H9 (cell line): ENCODE results near the gene AIFM1. TPM values are rescaled to one million over a fixed set of nuclear protein-coding genes. Genes with fewer than 3 reads are reported as not detected.

ENCODE experiments used
- DNase-seq: peaks from one replicate; pipeline ENCODE4 v3.0.0-alpha.2; 2017
- H2AFZ ChIP-seq: one replicate; pipeline ENCODE4 v1.6.1; 2013; ENCODE audit warnings: mild to moderate bottlenecking, low read length, control low read depth, moderate library complexity
- H2AK5ac ChIP-seq: 2 replicates; pipeline ENCODE4 v1.6.1; 2013; ENCODE audit warnings: low read length, control low read depth, mixed read lengths; ENCODE audit not compliant: insufficient read length
- H2BK120ac ChIP-seq: one replicate; pipeline ENCODE4 v1.6.1; 2013; ENCODE audit warnings: low read depth, mild to moderate bottlenecking, low read length, control low read depth, inconsistent platforms; ENCODE audit not compliant: poor library complexity, severe bottlenecking
- H2BK12ac ChIP-seq: 2 replicates; pipeline ENCODE4 v1.6.1; 2013; ENCODE audit warnings: low read length, control low read depth, mixed read lengths, low read depth; ENCODE audit not compliant: insufficient read length
- H2BK15ac ChIP-seq: 2 replicates; pipeline ENCODE4 v1.6.1; 2013; ENCODE audit warnings: low read depth, low read length, control low read depth
- H2BK20ac ChIP-seq: one replicate; pipeline ENCODE4 v1.6.1; 2013; ENCODE audit warnings: low read depth, mild to moderate bottlenecking, low read length, control low read depth, inconsistent platforms; ENCODE audit not compliant: poor library complexity, severe bottlenecking
- H2BK5ac ChIP-seq: 2 replicates; pipeline ENCODE4 v1.6.1; 2013; ENCODE audit warnings: low read length, control low read depth, mixed read lengths; ENCODE audit not compliant: insufficient read length
- H3K14ac ChIP-seq: 2 replicates; pipeline ENCODE4 v1.6.1; 2013; ENCODE audit warnings: low read length, control low read depth; ENCODE audit not compliant: insufficient read depth
- H3K18ac ChIP-seq: 2 replicates; pipeline ENCODE4 v1.6.1; 2013; ENCODE audit warnings: low read depth, mild to moderate bottlenecking, mixed read lengths, low read length, control low read depth; ENCODE audit not compliant: insufficient read length
- H3K23ac ChIP-seq: 2 replicates; pipeline ENCODE4 v1.6.1; 2013; ENCODE audit warnings: low read length, control low read depth, mixed read lengths, low read depth; ENCODE audit not compliant: insufficient read length
- H3K23me2 ChIP-seq: 2 replicates; pipeline ENCODE4 v1.6.1; 2013; ENCODE audit warnings: low read depth, mild to moderate bottlenecking, mixed read lengths, low read length, control low read depth; ENCODE audit not compliant: insufficient read length, poor library complexity, severe bottlenecking
- H3K27ac ChIP-seq: 2 replicates; pipeline ENCODE4 v1.5.1; 2013; ENCODE audit warnings: low read length, control low read depth, mixed read lengths, low read depth; ENCODE audit not compliant: insufficient read length
- H3K27me3 ChIP-seq: 2 replicates; pipeline ENCODE4 v1.6.1; 2013; ENCODE audit warnings: low read length, control low read depth, inconsistent platforms; ENCODE audit not compliant: insufficient read depth
- H3K4ac ChIP-seq: 2 replicates; pipeline ENCODE4 v1.6.1; 2013; ENCODE audit warnings: low read depth, mild to moderate bottlenecking, control low read depth, inconsistent platforms, low read length, moderate library complexity
- H3K4me1 ChIP-seq: 2 replicates; pipeline ENCODE4 v1.6.1; 2013; ENCODE audit warnings: low read length, control low read depth, inconsistent platforms; ENCODE audit not compliant: insufficient read depth
- H3K4me2 ChIP-seq: 2 replicates; pipeline ENCODE4 v1.6.1; 2013; ENCODE audit warnings: low read length, control low read depth, mixed read lengths; ENCODE audit not compliant: insufficient read length, insufficient read depth
- H3K56ac ChIP-seq: 2 replicates; pipeline ENCODE4 v1.6.1; 2013; ENCODE audit warnings: low read depth, mild to moderate bottlenecking, mixed read lengths, low read length, control low read depth; ENCODE audit not compliant: insufficient read length
- H3K79me1 ChIP-seq: 2 replicates; pipeline ENCODE4 v1.6.1; 2013; ENCODE audit warnings: low read depth, mild to moderate bottlenecking, moderate library complexity, low read length, control low read depth, inconsistent platforms; ENCODE audit not compliant: insufficient read depth, poor library complexity, severe bottlenecking
- H3K79me2 ChIP-seq: 2 replicates; pipeline ENCODE4 v1.6.1; 2013; ENCODE audit warnings: low read length, control low read depth, inconsistent platforms; ENCODE audit not compliant: insufficient read depth
- H3K9ac ChIP-seq: 2 replicates; pipeline ENCODE4 v1.6.1; 2013; ENCODE audit warnings: low read length, control low read depth, mixed read lengths; ENCODE audit not compliant: insufficient read length; ENCODE audit errors: extremely low read depth
- H3K9me3 ChIP-seq: one replicate; pipeline ENCODE4 v1.6.1; 2013; ENCODE audit warnings: low read depth, low read length, inconsistent platforms; ENCODE audit not compliant: control insufficient read depth
- H3T11ph ChIP-seq: one replicate; pipeline ENCODE4 v1.6.1; 2013; ENCODE audit warnings: mild to moderate bottlenecking, low read length, control low read depth, inconsistent platforms
- H4K20me1 ChIP-seq: one replicate; pipeline ENCODE4 v1.6.1; 2013; ENCODE audit not compliant: control insufficient read depth, insufficient read length, insufficient read depth
- H4K5ac ChIP-seq: 2 replicates; pipeline ENCODE4 v1.6.1; 2013; ENCODE audit warnings: low read depth, mild to moderate bottlenecking, mixed read lengths, low read length, control low read depth; ENCODE audit not compliant: insufficient read length
- H4K8ac ChIP-seq: replicated peaks from 2 replicates; pipeline ENCODE4 v1.6.1; 2013; ENCODE audit warnings: low read length, control low read depth, mixed read lengths, low read depth; ENCODE audit not compliant: insufficient read length
- H4K91ac ChIP-seq: 2 replicates; pipeline ENCODE4 v1.6.1; 2013; ENCODE audit warnings: low read depth, mild to moderate bottlenecking, moderate library complexity, mixed read lengths, low read length, control low read depth; ENCODE audit not compliant: insufficient read length
- H3K27ac Mint-ChIP-seq, 3 experiments: 2 replicates in 2 of 3; 3 replicates in 1 of 3; pipeline ENCODE4 v1.8.0; 2020 to 2021; ENCODE audit warnings: mixed read lengths in 3 of 3, mild to moderate bottlenecking in 1 of 3, moderate library complexity in 1 of 3
- H3K27me3 Mint-ChIP-seq: 2 replicates; pipeline ENCODE4 v1.8.0; 2021; ENCODE audit warnings: low read depth, mild to moderate bottlenecking, moderate library complexity, mixed read lengths
- H3K36me3 Mint-ChIP-seq, 3 experiments: 2 replicates in 2 of 3; 3 replicates in 1 of 3; pipeline ENCODE4 v1.8.0; 2020 to 2021; ENCODE audit warnings: low read depth in 3 of 3, mixed read lengths in 3 of 3; ENCODE audit not compliant: insufficient read depth in 1 of 3
- H3K4me1 Mint-ChIP-seq, 2 experiments: 2 replicates each; pipeline ENCODE4 v1.8.0; 2020; ENCODE audit warnings: mixed read lengths in 2 of 2
- H3K4me3 Mint-ChIP-seq, 2 experiments: 2 replicates in 1 of 2; 3 replicates in 1 of 2; pipeline ENCODE4 v1.8.0; 2020 to 2021; ENCODE audit warnings: mild to moderate bottlenecking in 2 of 2, mixed read lengths in 2 of 2, moderate library complexity in 1 of 2
- H3K9me3 Mint-ChIP-seq, 2 experiments: 2 replicates in 1 of 2; 3 replicates in 1 of 2; pipeline ENCODE4 v1.8.0; 2020; ENCODE audit warnings: mild to moderate bottlenecking in 2 of 2, mixed read lengths in 2 of 2, moderate library complexity in 1 of 2
- WGBS: extraction: QIAGEN DNeasy Blood & Tissue Kit; methylation state at CpG from one replicate; pipeline ENCODE4 v1.1.7; 2013; ENCODE audit warnings: missing lambda C conversion rate, low lambda C conversion rate, mixed read lengths; ENCODE audit not compliant: insufficient read length; ENCODE audit errors: extremely low coverage; 5-methylcytosine and 5-hydroxymethylcytosine counted together
- total RNA-seq: library from RNA; stranded (reverse); gene quantifications from 2 replicates; pipeline ENCODE4 v1.2.1, GENCODE V29; 2021
- TF ChIP-seq, protein P1 (sequence below): fragments of 200-600 bp; sonication (generic); conservative IDR thresholded peaks from 3 replicates; pipeline ENCODE4 v1.8.0; 2021; ENCODE audit warnings: antibody characterized with exemption, mild to moderate bottlenecking

Gene AIFM1
- total RNA-seq, 1 experiment from 2014 or later = 43.7 TPM

DNA sequence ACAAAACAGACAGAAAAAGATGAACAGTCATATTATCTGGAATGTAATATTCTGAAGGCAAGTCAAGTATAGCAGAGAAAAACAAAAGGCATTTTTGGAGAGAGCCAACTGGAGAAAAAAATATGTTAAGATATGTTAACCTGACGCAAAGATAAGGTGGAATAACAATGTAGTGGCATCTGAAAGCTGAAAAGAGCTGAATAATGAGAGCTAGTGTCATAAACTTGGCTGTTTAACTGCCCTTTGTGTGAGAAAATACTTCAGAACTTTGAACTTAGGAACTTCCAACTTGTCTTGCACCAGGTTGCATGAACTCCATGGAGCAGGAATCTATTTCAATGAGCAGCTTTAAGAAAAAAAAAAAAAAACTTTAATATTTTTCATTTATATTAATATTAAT lies 39.0 kb upstream of the AIFM1 start:
- Histone ChIP-seq H4K20me1 (no peaks in the 10 kb centered on the region), H3K18ac (no peak overlapping the region), H3K9ac (no peak overlapping the region), H2BK120ac (no peak overlapping the region), H3K56ac (no peak overlapping the region), H3T11ph (no peak overlapping the region), H3K4me2 (no peak overlapping the region), H3K14ac (no peak overlapping the region), H3K4ac (no peak overlapping the region), H4K5ac (no peak overlapping the region), H3K4me1 (no peaks in the 10 kb centered on the region), H4K8ac (no peak overlapping the region), H3K23ac (no peak overlapping the region), H3K27ac (no peak overlapping the region), H2BK20ac (no peak overlapping the region), H2AK5ac (no peak overlapping the region), H3K27me3 (no peaks in the 10 kb centered on the region), H3K23me2 (no peaks in the 10 kb centered on the region), H3K9me3 (no peaks in the 10 kb centered on the region), H2AFZ (no peak overlapping the region), H4K91ac (no peak overlapping the region), H2BK5ac (no peak overlapping the region), H3K79me2 (no peaks in the 10 kb centered on the region), H2BK15ac (no peak overlapping the region), H3K79me1 (no peaks in the 10 kb centered on the region), H2BK12ac (no peak overlapping the region)
- no peaks in the 10 kb centered on the region; the same call in 1 of the 2 replicates for H3K27me3 Mint-ChIP-seq
- no CpG with 5 or more reads among the region's 1 CpG for WGBS
- H3K9me3 Mint-ChIP-seq = peaks cover 0 to 31% of the 10 kb centered on the region in 2 experiments; a peak in 2 of 5 replicates
- peaks cover 18 to 35% (median 33%) of the 10 kb centered on the region in 3 experiments for H3K36me3 Mint-ChIP-seq
- TF ChIP-seq, protein P1, sequence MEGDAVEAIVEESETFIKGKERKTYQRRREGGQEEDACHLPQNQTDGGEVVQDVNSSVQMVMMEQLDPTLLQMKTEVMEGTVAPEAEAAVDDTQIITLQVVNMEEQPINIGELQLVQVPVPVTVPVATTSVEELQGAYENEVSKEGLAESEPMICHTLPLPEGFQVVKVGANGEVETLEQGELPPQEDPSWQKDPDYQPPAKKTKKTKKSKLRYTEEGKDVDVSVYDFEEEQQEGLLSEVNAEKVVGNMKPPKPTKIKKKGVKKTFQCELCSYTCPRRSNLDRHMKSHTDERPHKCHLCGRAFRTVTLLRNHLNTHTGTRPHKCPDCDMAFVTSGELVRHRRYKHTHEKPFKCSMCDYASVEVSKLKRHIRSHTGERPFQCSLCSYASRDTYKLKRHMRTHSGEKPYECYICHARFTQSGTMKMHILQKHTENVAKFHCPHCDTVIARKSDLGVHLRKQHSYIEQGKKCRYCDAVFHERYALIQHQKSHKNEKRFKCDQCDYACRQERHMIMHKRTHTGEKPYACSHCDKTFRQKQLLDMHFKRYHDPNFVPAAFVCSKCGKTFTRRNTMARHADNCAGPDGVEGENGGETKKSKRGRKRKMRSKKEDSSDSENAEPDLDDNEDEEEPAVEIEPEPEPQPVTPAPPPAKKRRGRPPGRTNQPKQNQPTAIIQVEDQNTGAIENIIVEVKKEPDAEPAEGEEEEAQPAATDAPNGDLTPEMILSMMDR = no peak
- no peak overlapping the region for H3K4me3 Mint-ChIP-seq
- no peaks in the 10 kb centered on the region for H3K4me1 Mint-ChIP-seq
- no peak overlapping the region for H3K27ac Mint-ChIP-seq
- no peak for DNase-seq
